T-helper 2 cell (primary cell): ENCODE measurements around the gene FAM162A.

Experiments used
- DNase-seq, 5 experiments: peaks; one replicate each; pipeline versions ENCODE4 v3.0.0 to v3.0.0-alpha.2; 2012 to 2022
- total RNA-seq, 2 donors: gene quantifications; one replicate each; lab custom pipeline; 2026; lab: John Stamatoyannopoulos, UW

The FAM162A gene
- 27.4 to 35.5 reads per million in 2 donors for total RNA-seq

- peak; percentile 86 to 97 (median 90) for DNase-seq
These were observed at the start of gene FAM162A for GRCh38 chr3:122383771-122384697. Gene FAM162A, plus strand, starts transcription at chr3:122384182. Its CDS starts 84 bp downstream, at chr3:122384266.

GRCh38 chr3:122342803-122343202 lies 41.2 kb upstream of the FAM162A start:
- no peak for DNase-seq

GRCh38 chr3:122343654-122344053 lies 40.3 kb upstream of the FAM162A start:
- DNase-seq = no peak

- DNase-seq = no peak
These were observed 34.8 kb upstream of the FAM162A start for GRCh38 chr3:122349171-122349570.

GRCh38 chr3:122350814-122351418 lies 33.1 kb upstream of the FAM162A start:
- no peak for DNase-seq

GRCh38 chr3:122351612-122352011 lies 32.4 kb upstream of the FAM162A start:
- no peak for DNase-seq

- DNase-seq = no peak
These were observed 30.8 kb upstream of the FAM162A start for GRCh38 chr3:122353215-122353614.

GRCh38 chr3:122353893-122354401 lies 30.0 kb upstream of the FAM162A start:
- DNase-seq = no peak

- DNase-seq = no peak
These were observed 28.4 kb upstream of the FAM162A start for GRCh38 chr3:122355612-122356011.

GRCh38 chr3:122356402-122356801 lies 27.6 kb upstream of the FAM162A start:
- peak in 1 of 5 experiments; percentile 30 for DNase-seq

- peak in 1 of 5 experiments; percentile 2 for DNase-seq
These were observed 25.9 kb upstream of the FAM162A start for GRCh38 chr3:122357828-122358702.

- no peak for DNase-seq
These were observed 25.3 kb upstream of the FAM162A start for GRCh38 chr3:122358703-122359032.

- no peak for DNase-seq
These were observed 22.0 kb upstream of the FAM162A start for GRCh38 chr3:122362026-122362425.

- DNase-seq = peak in 1 of 5 experiments; percentile 34
These were observed 19.5 kb upstream of the FAM162A start for GRCh38 chr3:122364490-122364889.

GRCh38 chr3:122365073-122365472 lies 18.9 kb upstream of the FAM162A start:
- DNase-seq = peak in 1 of 5 experiments; percentile 61

GRCh38 chr3:122365582-122366378 lies 18.2 kb upstream of the FAM162A start:
- peak in 1 of 5 experiments; percentile 64 for DNase-seq

GRCh38 chr3:122366379-122366749 lies 17.6 kb upstream of the FAM162A start:
- no peak for DNase-seq

- DNase-seq = no peak
These were observed 9.9 kb upstream of the FAM162A start for GRCh38 chr3:122374034-122374433.

- no peak for DNase-seq
These were observed 6.0 kb upstream of the FAM162A start for GRCh38 chr3:122377975-122378374.

- peak; percentile 66 to 87 (median 76) for DNase-seq
These were observed 905 bp upstream of the FAM162A start, which contains the start of gene MIX23 for GRCh38 chr3:122382888-122383666. Gene MIX23, minus strand, starts transcription at chr3:122383231. Its CDS starts 7 bp downstream, at chr3:122383224.

GRCh38 chr3:122387709-122388108 lies 3.7 kb downstream of the FAM162A start:
- no peak for DNase-seq
